HG03460 (cell line): Measurements from ENCODE around the gene POLR1B.
"Not testable (repeated sequence)": the region's sequence is repeated elsewhere in the genome, so short reads cannot be mapped to it uniquely, and the experiment has no call there.

ENCODE experiments used
- ATAC-seq: cut with Tn5 transposase; IDR thresholded peaks from one replicate; pipeline ENCODE4 v1.9.1; 2021; ENCODE audit not compliant: unreplicated experiment

Gene POLR1B, protein sequence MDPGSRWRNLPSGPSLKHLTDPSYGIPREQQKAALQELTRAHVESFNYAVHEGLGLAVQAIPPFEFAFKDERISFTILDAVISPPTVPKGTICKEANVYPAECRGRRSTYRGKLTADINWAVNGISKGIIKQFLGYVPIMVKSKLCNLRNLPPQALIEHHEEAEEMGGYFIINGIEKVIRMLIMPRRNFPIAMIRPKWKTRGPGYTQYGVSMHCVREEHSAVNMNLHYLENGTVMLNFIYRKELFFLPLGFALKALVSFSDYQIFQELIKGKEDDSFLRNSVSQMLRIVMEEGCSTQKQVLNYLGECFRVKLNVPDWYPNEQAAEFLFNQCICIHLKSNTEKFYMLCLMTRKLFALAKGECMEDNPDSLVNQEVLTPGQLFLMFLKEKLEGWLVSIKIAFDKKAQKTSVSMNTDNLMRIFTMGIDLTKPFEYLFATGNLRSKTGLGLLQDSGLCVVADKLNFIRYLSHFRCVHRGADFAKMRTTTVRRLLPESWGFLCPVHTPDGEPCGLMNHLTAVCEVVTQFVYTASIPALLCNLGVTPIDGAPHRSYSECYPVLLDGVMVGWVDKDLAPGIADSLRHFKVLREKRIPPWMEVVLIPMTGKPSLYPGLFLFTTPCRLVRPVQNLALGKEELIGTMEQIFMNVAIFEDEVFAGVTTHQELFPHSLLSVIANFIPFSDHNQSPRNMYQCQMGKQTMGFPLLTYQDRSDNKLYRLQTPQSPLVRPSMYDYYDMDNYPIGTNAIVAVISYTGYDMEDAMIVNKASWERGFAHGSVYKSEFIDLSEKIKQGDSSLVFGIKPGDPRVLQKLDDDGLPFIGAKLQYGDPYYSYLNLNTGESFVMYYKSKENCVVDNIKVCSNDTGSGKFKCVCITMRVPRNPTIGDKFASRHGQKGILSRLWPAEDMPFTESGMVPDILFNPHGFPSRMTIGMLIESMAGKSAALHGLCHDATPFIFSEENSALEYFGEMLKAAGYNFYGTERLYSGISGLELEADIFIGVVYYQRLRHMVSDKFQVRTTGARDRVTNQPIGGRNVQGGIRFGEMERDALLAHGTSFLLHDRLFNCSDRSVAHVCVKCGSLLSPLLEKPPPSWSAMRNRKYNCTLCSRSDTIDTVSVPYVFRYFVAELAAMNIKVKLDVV

DNA sequence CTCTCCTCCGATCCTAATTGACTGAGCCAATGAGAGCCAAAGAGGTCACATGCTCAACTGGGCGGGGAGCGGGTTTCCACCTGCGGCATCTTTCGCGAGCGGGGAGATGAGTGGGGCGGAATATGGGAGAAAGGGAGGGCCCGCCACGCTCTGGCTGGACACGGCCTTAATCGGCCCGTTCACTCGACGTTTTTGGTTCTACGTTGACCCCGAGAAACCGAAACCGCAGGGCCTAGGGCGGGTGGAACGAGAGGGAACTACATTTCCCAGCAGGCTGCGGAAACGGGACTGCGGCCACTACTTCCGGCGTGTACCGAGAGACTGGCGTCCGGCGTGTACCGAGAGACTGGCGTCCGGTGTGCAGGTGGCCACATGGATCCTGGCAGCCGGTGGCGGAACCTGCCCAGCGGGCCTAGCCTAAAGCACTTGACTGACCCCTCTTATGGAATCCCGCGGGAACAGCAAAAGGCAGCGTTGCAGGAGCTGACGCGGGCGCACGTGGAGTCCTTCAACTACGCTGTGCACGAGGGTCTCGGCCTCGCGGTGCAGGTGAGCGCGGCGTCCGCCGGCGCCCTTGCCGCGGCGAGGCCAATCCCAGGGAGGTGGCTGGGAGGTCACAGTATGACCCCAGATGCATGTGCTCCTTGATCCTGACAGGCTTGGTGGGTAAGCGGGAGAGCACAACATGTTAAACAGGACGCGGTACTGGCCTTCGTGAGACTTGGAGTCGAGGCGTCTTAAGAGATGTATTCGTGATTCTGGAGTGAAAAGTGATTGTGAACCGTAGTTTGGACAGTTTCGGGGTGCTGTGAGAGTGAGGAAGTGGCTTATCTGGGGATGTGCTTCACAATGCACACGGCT lies at the start of gene POLR1B:
POLR1B (plus strand) TSS at position 343 of the 861 bp plus-strand sequence; CDS start at position 373, 30 bp downstream.
- ATAC-seq = peak; percentile 80

DNA sequence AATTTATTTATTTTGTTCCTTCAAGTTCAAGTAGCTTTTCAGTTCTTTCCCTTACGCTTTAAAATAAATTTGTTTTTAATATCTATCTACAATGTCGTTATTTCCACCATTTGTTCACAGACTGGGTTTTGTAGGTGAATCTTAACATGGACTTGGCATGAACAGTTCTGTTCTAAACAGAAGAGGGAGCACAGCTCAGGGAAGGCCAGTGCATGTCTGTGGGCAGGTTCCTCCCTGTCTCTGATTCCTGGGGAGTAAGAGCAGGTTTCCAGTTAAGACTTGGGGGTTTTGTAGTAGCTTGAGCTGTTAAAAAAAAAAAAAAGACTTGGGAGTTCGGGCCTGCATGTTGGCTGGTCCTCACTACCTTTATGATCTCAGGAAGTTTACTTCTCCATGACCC lies 49.2 kb upstream of the POLR1B start:
- no peak for ATAC-seq

DNA sequence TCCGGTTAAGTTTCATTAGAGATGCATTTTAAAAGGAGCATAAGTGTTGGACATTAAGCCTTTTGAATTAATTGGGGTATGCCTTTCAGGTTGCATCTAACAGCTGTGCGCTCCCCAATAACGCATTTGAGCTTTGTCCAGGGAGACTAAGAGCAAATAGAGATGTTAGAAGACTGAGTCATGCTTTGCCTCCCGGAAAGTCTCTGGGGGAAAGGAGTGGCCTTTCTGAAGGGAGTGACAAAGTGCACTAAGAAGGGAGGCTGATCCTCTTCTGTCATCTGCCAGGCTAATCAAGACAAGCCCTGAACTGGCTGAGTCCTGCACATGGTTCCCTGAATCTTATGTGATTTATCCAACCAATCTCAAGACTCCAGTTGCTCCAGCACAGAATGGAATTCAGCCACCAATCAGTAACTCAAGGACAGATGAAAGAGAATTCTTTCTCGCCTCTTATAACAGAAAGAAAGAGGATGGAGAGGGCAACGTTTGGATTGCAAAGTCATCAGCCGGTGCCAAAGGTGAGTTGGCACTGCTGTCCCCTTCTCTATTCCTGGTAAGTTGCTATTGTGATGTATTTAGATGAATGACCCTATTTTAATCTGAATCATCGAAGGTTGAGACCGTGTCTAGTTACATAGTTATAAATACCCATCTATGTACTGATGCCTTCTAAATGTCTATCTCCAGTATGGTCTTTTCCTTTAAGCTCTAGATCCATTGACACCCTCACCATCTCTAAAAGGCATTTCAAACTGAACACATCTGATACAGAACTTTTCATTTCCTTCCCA lies 48.2 kb upstream of the POLR1B start:
- no peak for ATAC-seq

DNA sequence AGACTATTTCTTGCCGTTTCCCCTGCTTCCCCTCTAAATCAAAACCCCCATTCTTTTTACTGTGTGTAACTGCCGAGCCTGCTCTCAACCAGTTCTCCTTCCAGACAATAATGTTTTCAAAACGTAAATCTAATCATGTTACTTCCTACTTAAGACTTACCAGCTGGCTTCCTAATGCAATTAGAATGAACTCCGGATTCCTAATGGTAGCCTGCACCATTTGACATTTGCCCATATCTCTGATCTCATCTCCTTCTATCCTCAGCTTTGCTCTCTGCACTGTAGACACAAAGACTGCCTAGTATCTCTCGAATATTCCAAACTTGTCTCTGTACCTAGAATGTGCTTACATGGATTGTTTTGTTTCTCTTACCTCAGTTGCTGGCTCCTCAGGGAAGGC lies 47.4 kb upstream of the POLR1B start:
- ATAC-seq = no peak

DNA sequence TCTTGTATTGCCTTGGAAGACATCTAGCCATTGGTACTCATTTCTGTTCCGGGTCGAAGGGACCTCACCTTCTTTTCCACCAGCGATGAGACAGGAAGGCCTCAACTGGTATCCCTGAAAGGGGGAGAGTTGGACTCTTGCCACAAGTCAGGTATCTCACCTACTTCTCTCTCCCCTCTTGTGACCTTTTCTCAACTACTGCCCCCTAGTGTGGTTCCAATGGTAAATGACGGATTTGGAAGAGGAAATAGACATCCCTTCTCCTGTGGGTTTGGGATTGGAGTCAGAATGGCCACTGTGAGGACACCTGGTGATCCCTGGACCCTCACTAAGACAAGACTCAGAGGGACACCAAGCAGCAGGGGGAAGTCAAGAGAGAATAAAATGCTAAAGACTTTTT lies 46.4 kb upstream of the POLR1B start:
- ATAC-seq = not testable (repeated sequence)

DNA sequence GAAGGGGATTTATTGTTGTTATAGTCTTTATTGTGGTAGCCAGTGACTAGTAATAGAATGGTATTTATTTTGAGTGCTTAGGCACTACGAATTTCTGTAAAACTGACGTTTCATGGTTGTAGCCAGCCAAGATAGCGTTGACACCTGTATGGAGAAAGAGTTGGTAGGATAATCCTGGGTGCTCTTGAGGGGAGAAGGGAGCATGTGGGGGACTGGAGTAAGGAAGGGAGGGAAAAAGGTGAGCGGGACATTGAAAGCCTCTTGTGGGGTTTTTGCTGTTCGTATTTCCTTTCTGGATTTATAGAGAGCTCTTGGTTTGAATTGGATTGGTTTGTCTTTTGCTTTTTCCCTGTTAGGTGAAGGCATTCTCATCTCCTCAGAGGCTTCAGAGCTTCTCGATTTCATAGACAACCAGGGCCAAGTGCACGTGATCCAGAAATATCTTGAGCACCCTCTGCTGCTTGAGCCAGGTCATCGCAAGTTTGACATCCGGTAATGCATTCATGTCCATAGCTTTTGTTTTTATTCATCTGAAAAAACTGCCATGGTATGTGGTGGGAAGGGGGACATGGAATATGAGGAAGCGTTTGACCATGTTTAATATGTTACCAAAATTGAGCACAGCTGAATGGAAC lies 41.3 kb upstream of the POLR1B start:
- not testable (repeated sequence) for ATAC-seq

DNA sequence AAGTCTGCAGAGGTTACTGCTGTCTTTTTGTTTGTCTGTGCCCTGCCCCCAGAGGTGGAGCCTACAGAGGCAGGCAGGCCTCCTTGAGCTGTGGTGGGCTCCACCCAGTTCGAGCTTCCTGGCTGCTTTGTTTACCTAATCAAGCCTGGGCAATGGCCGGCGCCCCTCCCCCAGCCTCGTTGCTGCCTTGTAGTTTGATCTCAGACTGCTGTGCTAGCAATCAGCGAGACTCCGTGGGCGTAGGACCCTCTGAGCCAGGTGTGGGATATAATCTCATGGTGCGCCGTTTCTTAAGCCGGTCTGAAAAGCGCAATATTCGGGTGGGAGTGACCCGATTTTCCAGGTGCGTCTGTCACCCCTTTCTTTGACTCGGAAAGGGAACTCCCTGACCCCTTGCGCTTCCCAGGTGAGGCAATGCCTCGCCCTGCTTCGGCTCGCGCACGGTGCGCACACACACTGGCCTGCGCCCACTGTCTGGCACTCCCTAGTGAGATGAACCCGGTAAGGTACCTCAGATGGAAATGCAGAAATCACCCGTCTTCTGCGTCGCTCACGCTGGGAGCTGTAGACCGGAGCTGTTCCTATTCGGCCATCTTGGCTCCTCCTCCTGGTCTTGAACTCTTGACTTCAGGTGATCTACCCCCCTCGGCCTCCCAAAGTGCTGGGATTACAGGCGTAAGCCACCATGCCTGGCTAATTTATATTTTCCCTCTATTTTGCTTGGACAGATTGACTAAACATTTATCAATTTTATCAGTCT lies 32.8 kb upstream of the POLR1B start:
- not testable (repeated sequence) for ATAC-seq

DNA sequence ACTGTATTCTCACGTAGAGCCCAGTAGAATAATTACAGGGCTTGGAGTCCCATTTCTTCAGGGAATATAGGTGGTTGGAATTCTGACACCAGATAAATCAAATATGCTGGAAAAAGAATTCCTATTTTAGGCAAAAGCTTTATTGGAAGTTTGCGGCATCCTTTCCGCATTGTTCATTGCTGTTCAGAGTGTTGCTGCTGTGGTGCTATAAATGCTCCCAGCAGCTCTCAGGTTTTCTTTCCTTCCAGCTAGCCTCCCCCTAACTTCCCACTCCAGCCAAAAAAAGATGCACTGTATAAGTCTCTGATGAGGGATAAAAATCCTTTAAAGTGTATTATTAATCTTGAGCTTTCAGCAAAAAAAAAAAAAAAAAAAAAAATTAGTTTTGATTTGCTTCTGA lies 25.5 kb upstream of the POLR1B start:
- ATAC-seq = no peak

DNA sequence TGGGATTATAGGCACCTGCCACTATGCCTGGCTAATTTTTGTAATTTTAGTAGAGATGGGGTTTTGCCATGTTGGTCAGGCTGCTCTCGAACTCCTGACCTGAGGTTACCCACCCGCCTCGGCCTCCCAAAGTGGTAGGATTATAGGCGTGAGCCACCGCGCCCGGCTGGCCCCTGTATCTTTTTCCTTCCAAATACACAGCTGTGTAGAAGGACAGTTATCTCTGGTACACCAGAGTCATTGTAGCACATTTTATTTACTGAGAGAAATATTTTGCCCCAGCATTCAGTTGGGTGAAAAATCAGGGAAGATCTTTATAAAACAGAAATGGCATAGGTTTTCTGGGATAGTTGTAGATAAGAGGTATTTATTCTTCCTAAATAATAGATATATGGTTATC lies 23.5 kb upstream of the POLR1B start:
- ATAC-seq = no peak

DNA sequence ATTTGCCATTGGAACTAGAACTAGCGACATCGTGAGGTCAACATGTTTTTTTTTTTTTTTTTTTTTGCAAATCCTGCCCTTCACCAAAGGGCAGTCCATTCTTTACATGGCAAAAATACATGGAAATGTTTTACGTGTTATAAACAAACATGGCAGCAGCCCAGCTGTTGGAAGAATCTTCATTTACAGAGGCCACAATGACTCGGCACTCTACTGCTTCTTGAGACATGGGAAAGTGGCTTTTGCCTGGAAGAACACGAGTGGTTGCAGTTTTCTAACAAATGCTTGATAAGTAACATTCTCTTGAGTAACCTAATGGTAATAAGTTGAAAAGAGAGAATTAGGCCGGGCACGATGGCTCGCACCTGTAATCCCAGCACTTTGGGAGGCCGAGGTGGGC lies 22.8 kb upstream of the POLR1B start:
- no peak for ATAC-seq

DNA sequence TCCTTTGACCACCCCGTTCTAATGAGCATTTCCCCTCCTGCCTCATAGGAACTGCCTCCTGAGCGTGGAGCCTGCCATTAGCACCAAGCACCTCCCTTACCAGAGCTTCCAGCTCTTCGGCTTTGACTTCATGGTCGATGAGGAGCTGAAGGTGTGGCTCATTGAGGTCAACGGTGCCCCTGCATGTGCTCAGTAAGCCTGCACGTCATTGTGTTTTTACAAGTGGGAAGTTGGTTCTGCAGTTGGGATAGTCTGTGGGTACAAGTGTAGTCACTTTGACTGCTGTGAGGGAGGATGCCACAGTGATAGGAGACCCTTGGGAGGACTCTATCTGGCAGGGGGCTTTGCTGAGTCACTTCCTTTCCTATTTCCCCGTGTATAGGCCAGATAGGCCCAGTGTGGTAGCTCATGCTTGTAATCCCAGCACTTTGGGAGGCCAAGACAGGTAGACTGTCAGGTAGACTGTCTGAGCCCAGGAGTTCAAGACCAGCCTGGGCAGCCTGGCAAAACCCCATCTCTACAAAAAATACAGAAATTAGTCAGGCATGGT lies 22.0 kb upstream of the POLR1B start:
- no peak for ATAC-seq

DNA sequence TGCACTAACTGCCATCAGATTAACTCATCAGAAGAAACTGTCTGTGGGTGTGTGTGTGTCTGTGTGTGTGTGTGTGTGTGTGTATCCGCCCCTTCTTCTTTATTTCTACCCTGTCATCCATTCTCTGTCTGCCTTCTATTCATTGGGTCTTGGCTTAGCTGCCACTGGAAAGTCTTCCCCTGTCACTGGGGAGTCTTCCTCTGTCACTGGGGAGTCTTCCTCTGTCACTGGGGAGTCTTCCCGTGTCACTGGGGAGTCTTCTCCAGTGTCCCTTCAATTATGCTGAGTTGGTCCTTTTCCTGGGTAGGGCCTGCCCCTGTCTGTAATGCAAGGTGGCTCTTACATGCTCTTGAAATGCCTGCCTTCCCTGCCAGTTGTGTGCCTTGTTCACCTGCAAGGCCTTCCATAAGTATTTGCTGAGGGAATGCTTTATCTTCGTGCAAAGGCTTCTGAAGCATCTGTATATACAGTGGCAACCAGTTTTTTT lies 18.9 kb upstream of the POLR1B start:
- no peak for ATAC-seq

DNA sequence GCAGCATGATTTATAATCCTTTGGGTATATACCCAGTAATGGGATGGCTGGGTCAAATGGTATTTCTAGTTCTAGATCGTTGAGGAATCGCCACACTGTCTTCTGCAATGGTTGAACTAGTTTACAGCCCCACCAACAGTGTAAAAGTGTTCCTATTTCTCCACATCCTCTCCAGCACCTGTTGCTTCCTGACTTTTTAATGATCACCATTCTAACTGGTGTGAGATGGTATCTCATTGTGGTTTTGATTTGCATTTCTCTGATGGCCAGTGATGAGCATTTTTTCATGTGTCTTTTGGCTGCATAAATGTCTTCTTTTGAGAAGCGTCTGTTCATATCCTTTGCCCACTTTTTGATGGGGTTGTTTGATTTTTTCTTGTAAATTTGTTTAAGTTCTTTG lies 18.0 kb upstream of the POLR1B start:
- not testable (repeated sequence) for ATAC-seq

DNA sequence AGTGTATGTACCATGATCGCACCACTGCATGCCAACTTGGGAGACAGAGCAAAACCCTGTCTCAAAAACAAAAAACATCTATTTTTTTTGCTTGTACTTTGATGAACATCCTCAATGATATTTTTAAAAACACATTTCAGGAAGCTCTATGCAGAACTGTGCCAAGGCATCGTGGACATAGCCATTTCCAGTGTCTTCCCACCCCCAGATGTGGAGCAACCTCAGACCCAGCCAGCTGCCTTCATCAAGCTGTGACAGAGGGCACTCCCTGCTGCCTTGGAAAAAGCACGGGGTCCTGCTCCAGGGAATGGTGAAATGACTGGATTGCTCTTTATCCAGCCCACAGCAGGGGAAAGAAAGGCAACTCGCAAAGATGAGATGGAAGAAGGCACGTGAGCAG lies 13.7 kb upstream of the POLR1B start:
- ATAC-seq = no peak

DNA sequence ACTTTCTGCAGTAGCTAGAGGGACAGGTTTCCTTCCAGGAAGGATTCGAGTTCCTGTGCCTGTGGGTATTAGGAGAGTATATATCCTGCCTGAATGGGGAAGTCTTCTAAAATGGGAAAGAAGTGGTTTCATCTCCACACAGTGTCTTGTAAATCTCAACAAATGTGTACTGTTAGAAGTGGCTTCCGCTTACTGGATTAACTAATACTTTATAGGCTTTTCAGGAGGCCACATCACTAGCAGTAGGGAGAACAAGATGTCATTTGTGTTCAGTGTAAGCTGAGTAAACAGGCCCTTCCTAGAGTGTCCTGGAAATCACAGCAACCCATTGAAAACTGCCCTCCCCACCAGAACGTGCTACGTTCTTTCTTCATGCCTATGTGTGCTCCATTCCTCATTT lies 12.5 kb upstream of the POLR1B start:
- ATAC-seq = no peak

DNA sequence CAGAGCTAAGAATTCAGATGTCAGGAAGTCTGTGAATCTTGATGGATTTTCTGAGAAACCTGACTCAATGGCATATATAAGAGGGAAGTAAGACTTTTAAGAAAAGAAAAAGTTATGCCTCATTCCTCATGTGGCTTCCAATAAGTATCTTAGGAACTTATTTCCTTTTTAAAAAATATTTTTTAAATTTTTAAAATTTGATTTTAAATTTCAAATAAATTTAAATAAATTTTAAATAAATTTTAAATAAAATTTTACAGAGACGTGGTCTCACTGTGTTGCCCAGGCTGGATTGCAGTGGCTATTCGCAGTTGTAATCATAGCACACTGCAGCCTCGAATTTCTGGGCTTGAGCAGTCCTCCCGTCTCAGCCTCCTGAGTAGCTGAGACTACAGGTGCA lies 11.5 kb upstream of the POLR1B start:
- no peak for ATAC-seq

DNA sequence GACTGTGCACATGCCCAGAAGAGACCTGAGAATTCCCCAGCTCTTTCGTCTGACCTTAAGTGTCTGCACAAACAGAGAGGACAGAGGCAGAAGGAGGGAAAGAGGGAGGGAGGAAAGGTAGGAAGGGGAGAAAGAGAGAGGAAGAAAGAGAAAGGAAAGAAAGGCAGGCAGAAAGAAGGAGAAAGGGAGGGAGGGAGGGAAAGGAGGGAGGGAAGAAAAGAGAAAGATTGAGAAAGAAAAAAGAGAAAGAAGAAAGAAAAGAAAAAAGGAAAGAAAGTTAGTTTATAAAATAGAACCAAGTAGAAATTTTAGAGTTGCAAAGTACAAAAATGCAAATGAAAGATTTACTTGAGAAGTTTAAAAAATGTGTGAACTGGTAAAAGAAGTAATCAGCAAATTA lies 7.4 kb upstream of the POLR1B start:
- no peak for ATAC-seq

DNA sequence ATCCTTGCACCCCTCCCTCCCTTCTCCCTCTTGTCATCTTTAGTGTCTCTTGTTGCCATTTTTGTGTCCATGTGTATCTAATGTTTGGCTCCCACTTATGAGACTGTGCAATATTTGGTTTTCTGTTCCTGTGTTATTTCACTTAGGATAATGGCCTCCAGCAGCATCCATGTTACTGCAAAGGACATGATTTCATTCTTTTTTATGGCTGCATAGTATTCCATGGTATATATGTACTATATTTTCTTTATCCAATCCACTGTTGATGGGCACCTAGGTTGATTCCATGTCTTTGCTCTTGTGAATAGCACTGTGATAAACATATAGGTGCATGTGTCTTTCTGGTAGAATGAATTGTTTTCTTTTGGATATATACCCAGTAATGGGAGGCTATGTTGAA lies 5.6 kb upstream of the POLR1B start:
- ATAC-seq = not testable (repeated sequence)
